Psoas muscle (tissue), 8 donors: ENCODE results near the gene GCH1. TPM values are rescaled to one million over a fixed set of nuclear protein-coding genes. Genes with fewer than 3 reads are reported as not detected.

Experiments
- ATAC-seq, 4 donors: fragments of 200-7000 bp; cut with Tn5 transposase; one replicate each; pipeline ENCODE4 v1.9.1; 2020; ENCODE audit warnings: moderate library complexity in 3 of 4, mild to moderate bottlenecking in 2 of 4
- DNase-seq, 2 donors: peaks; one replicate each; pipeline ENCODE4 v3.0.0-alpha.2; 2020
- H3K27ac ChIP-seq: fragments of 200-600 bp; one replicate; pipeline ENCODE4 v1.8.0; 2022
- H3K27me3 ChIP-seq, 3 donors: fragments of 200-600 bp in 1 of 3; one replicate each; pipeline versions ENCODE4 v1.6.1 to v1.8.0; 2013 to 2022; ENCODE audit warnings: low read length in 2 of 3, mild to moderate bottlenecking in 2 of 3, moderate library complexity in 1 of 3; ENCODE audit not compliant: insufficient read depth in 3 of 3
- H3K36me3 ChIP-seq, 2 donors: fragments of 200-600 bp in 1 of 2; one replicate each; pipeline versions ENCODE4 v1.6.1 to v1.8.0; 2013 to 2022; ENCODE audit warnings: low read depth in 1 of 2, mild to moderate bottlenecking in 1 of 2, moderate library complexity in 1 of 2; ENCODE audit not compliant: insufficient read depth in 1 of 2
- H3K4me1 ChIP-seq: fragments of 200-600 bp; one replicate; pipeline ENCODE4 v1.8.0; 2022
- H3K4me3 ChIP-seq: fragments of 200-600 bp; one replicate; pipeline ENCODE4 v1.8.0; 2022; ENCODE audit warnings: mild to moderate bottlenecking
- H3K9me3 ChIP-seq: fragments of 200-600 bp; one replicate; pipeline ENCODE4 v1.8.0; 2022
- CTCF ChIP-seq: fragments of 200-600 bp; IDR thresholded peaks from one replicate; pipeline ENCODE4 v1.8.0; 2022; ENCODE audit warnings: antibody characterized with exemption
- WGBS, 3 donors: extraction: QIAGEN DNeasy Blood & Tissue Kit; methylation state at CpG; one replicate each; pipeline versions ENCODE4 v1.1.6 to v1.1.7; 2013; 5-methylcytosine and 5-hydroxymethylcytosine counted together
- intact Hi-C, 2 donors: fragments of 100-400 bp; cut with DNase I; formaldehyde crosslinking; loops; one replicate each; pipeline versions ENCODE4 v1.11.0 to v1.14.2; 2022
- polyA plus RNA-seq, 3 donors: library from polyadenylated mRNA; stranded (reverse); fragments of 200-250 nt; gene quantifications; one replicate each; pipeline ENCODE4 v1.2.3, GENCODE V29; 2013
- total RNA-seq, 4 donors: library from RNA; stranded (reverse); fragmentation: NEBNext Ultra II Directional in 2 of 4; extraction: Animal tissue kit (Norgen Biotek cat#: 25700) in 2 of 4; gene quantifications; one replicate each; pipeline versions ENCODE4 v1.2.1 to v1.2.4, GENCODE V29; 2021 to 2023
- donor health status: healthy with polysubstance abuse.
- donor health status: DM: no; HTN: no; CAD: no; lungs with moderate emphysema.
- donor health status: Bipolar disorder and iron deficiency.
- donor health status: healthy.
- donor health status: DM: yes; HTN: yes; CAD: no.
- donor health status: DM: no; HTN: no; CAD: no.
- donor health status: DM: no; HTN: no; CAD: no.
- donor health status: DM: yes; HTN: yes; CAD: no.

The GCH1 gene
- total and polyA plus RNA-seq, 7 donors, result 0.65 to 1.4 (median 1.1) TPM

GRCh38 chr14:54807881-54808280 lies 94.7 kb downstream of the GCH1 start:
- Histone ChIP-seq H3K36me3 (no peaks in the 10 kb centered on the region), H3K4me3 (no peak overlapping the region), H3K9me3 (no peaks in the 10 kb centered on the region), H3K27ac (no peak overlapping the region), H3K27me3 (peaks cover 0 to 7% (median 1%) of the 10 kb centered on the region in 3 donors), H3K4me1 (no peaks in the 10 kb centered on the region)
- TF ChIP-seq CTCF, result no peak
- no peak for ATAC-seq
- no peak for DNase-seq
- intact Hi-C loops, result no loop called here
- WGBS, 3 donors, result 91 to 92% (median 91%) methylated on average over 7 of the region's 7 CpGs

GRCh38 chr14:54807428-54807827 lies 95.2 kb downstream of the GCH1 start:
- no peak for ATAC-seq
- Histone ChIP-seq H3K4me3 (no peak overlapping the region), H3K36me3 (no peaks in the 10 kb centered on the region), H3K4me1 (no peaks in the 10 kb centered on the region), H3K27ac (no peak overlapping the region), H3K27me3 (peaks cover 0 to 7% (median 1%) of the 10 kb centered on the region in 3 donors), H3K9me3 (no peaks in the 10 kb centered on the region)
- WGBS, 3 donors, result 64 to 82% (median 72%) methylated on average over 6 of the region's 6 CpGs
- intact Hi-C loops, result no loop called here
- TF ChIP-seq CTCF, result no peak
- no peak for DNase-seq

- WGBS, 3 donors, result 91 to 93% (median 91%) methylated on average over 10 of the region's 10 CpGs
- Histone ChIP-seq H3K4me1 (no peaks in the 10 kb centered on the region), H3K36me3 (no peaks in the 10 kb centered on the region), H3K4me3 (no peak overlapping the region), H3K27me3 (peaks cover 0 to 7% (median 1%) of the 10 kb centered on the region in 3 donors), H3K9me3 (no peaks in the 10 kb centered on the region), H3K27ac (no peak overlapping the region)
- TF ChIP-seq CTCF, result no peak
- intact Hi-C loops, result no loop called here
- no peak for ATAC-seq
- DNase-seq, result no peak
These were observed 96.0 kb downstream of the GCH1 start for GRCh38 chr14:54806616-54807015.

- Histone ChIP-seq H3K36me3 (no peaks in the 10 kb centered on the region), H3K4me1 (no peaks in the 10 kb centered on the region), H3K27me3 (peaks cover 0 to 1% (median 0%) of the 10 kb centered on the region in 3 donors), H3K9me3 (no peaks in the 10 kb centered on the region), H3K4me3 (peak overlapping the region; percentile 46), H3K27ac (no peak overlapping the region)
- peak; percentile 85 to 92 for DNase-seq
- intact Hi-C loops, result loop anchor here in 1 of 2 donors (2.0 kb wide), 1 partner anchor 243 kb away; no protein-coding TSS in a partner anchor
- TF ChIP-seq CTCF, result peak; percentile 98
- peak; percentile 91 to 99 (median 94) for ATAC-seq
- 31 to 37% (median 32%) methylated on average over 23 of the region's 23 CpGs for WGBS, 3 donors
These were observed 96.9 kb downstream of the GCH1 start for GRCh38 chr14:54805445-54806322.
